ENCODE measurements around the gene VTI1A.
A peak's percentile ranks its signal among the peaks of the same experiment; 100 is the strongest.

The VTI1A gene

GRCh38 chr10:112678987-112679386, 232.0 kb downstream of the VTI1A start:
- CTCF ChIA-PET: interaction anchor here (1.1 kb wide), 1 partner anchor 706 kb away, joined by 3 read pairs; no protein-coding TSS in a partner anchor
- no peak overlapping the region for H3K4me3 Mint-ChIP-seq
- H3K36me3 Mint-ChIP-seq: peaks cover 2% of the 10 kb centered on the region
- no peaks in the 10 kb centered on the region for H3K9me3 Mint-ChIP-seq
- H3K27ac Mint-ChIP-seq: no peak overlapping the region
- H3K4me1 Mint-ChIP-seq: no peaks in the 10 kb centered on the region
- no peak for DNase-seq
- H3K27me3 Mint-ChIP-seq: no peaks in the 10 kb centered on the region

- H3K9me3 Mint-ChIP-seq: no peaks in the 10 kb centered on the region
- no peak overlapping the region for H3K4me3 Mint-ChIP-seq
- no peak overlapping the region for H3K27ac Mint-ChIP-seq
- no peak for DNase-seq
- H3K36me3 Mint-ChIP-seq: peaks cover 2% of the 10 kb centered on the region
- no peaks in the 10 kb centered on the region for H3K4me1 Mint-ChIP-seq
- CTCF ChIA-PET: interaction anchor here (1.1 kb wide), 1 partner anchor 706 kb away, joined by 3 read pairs; no protein-coding TSS in a partner anchor
- no peaks in the 10 kb centered on the region for H3K27me3 Mint-ChIP-seq
These were observed 232.4 kb downstream of the VTI1A start for GRCh38 chr10:112679392-112679791.

GRCh38 chr10:112680586-112680985, 233.6 kb downstream of the VTI1A start:
- H3K27ac Mint-ChIP-seq: no peak overlapping the region
- H3K9me3 Mint-ChIP-seq: no peaks in the 10 kb centered on the region
- no peaks in the 10 kb centered on the region for H3K27me3 Mint-ChIP-seq
- no peaks in the 10 kb centered on the region for H3K4me1 Mint-ChIP-seq
- no peak overlapping the region for H3K4me3 Mint-ChIP-seq
- DNase-seq: no peak
- CTCF ChIA-PET: no interaction called here
- peaks cover 2% of the 10 kb centered on the region for H3K36me3 Mint-ChIP-seq

GRCh38 chr10:112687647-112688046, 240.6 kb downstream of the VTI1A start:
- Mint-ChIP-seq H3K27ac (no peak overlapping the region), H3K4me3 (no peak overlapping the region), H3K36me3 (peaks cover 2% of the 10 kb centered on the region), H3K27me3 (no peaks in the 10 kb centered on the region), H3K9me3 (no peaks in the 10 kb centered on the region), H3K4me1 (no peaks in the 10 kb centered on the region)
- CTCF ChIA-PET: no interaction called here
- DNase-seq: no peak

GRCh38 chr10:112689327-112690072, 242.5 kb downstream of the VTI1A start:
- Mint-ChIP-seq H3K4me3 (no peak overlapping the region), H3K4me1 (no peaks in the 10 kb centered on the region), H3K9me3 (no peaks in the 10 kb centered on the region), H3K27me3 (no peaks in the 10 kb centered on the region), H3K36me3 (peaks cover 2% of the 10 kb centered on the region), H3K27ac (no peak overlapping the region)
- CTCF ChIA-PET: no interaction called here
- DNase-seq: no peak

DNA sequence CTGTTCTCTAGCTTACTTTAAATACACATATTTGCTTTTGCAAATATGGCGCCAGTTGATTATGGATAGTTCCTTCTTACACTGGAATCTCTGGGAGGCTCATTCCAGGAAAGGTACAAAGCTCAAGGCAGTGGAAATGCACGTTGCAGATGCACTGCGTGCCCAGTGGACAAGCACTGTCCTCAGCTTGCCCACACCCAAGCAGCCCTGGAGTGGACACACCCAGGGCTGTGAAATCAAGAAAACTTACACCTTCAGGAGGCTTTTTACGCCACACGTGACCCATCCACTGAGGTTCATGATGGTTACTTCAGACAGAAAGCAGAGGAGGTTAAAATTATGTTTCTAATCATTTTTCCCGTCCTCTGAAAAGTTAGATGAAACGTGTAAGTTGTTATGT, 248.5 kb downstream of the VTI1A start:
- Mint-ChIP-seq H3K27ac (no peak overlapping the region), H3K27me3 (no peaks in the 10 kb centered on the region), H3K9me3 (no peaks in the 10 kb centered on the region), H3K4me1 (no peaks in the 10 kb centered on the region), H3K36me3 (peaks cover 2% of the 10 kb centered on the region), H3K4me3 (no peak overlapping the region)
- CTCF ChIA-PET: no interaction called here
- no peak for DNase-seq

GRCh38 chr10:112696592-112696991, 249.6 kb downstream of the VTI1A start:
- no peak for DNase-seq
- H3K4me3 Mint-ChIP-seq: no peak overlapping the region
- H3K36me3 Mint-ChIP-seq: peaks cover 2% of the 10 kb centered on the region
- H3K27ac Mint-ChIP-seq: no peak overlapping the region
- CTCF ChIA-PET: interaction anchor here (0.9 kb wide), 1 partner anchor 9 kb away, joined by 3 read pairs; no protein-coding TSS in a partner anchor
- H3K27me3 Mint-ChIP-seq: no peaks in the 10 kb centered on the region
- no peaks in the 10 kb centered on the region for H3K9me3 Mint-ChIP-seq
- no peaks in the 10 kb centered on the region for H3K4me1 Mint-ChIP-seq

DNA sequence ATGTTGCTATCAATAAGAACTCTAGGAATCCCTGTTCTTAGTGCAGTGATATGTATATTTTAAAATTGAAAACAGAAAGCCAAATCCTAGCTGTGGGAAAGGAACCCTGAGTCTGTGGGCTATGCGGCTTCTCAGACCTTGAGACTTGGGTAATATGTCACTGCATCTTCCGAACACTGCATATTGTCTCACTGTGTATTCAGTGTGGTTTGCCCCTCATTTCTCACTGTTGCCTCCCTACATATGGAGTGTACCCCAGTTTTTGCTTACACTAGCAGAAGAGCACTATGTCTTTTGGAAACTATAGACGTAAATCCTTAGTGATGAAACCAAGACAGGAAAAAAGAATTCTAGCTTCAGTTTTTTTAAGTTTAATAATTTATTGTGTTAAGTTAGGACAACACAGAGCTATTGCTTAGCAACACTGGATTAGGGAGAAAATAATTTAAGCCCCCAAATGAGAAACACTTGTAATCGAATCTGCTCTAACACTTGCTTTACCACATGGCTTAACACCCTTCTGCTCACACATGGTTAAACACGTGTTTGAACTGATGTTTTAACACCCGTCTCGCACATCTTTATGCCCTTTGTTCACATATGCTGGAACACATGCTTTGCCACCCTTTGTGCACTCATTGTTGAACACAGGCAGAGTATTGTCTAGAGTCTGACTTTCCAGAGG, 251.3 kb downstream of the VTI1A start:
- Mint-ChIP-seq H3K36me3 (peaks cover 2% of the 10 kb centered on the region), H3K4me1 (no peaks in the 10 kb centered on the region), H3K9me3 (no peaks in the 10 kb centered on the region), H3K27me3 (no peaks in the 10 kb centered on the region), H3K27ac (no peak overlapping the region), H3K4me3 (no peak overlapping the region)
- no peak for DNase-seq
- CTCF ChIA-PET: no interaction called here

DNA sequence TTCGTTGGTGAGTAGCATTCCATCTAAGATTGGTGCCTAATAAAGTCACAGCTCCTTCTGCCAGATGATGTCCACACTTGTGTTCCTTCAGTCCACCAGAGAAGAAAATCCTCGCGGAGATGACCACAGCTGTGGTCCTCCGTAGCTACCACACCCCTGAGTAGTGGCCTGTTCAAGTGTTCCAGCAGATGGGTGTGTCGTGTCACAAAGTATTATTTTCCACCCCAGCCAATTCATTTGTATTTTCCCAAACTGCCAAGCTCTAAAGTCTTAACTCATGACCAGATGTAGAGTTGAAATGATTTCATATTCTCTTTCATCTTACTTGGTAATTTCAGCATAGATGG, 251.8 kb downstream of the VTI1A start:
- no peak overlapping the region for H3K4me3 Mint-ChIP-seq
- no peak for DNase-seq
- no peak overlapping the region for H3K27ac Mint-ChIP-seq
- no peaks in the 10 kb centered on the region for H3K27me3 Mint-ChIP-seq
- CTCF ChIA-PET: no interaction called here
- H3K36me3 Mint-ChIP-seq: peaks cover 2% of the 10 kb centered on the region
- no peaks in the 10 kb centered on the region for H3K4me1 Mint-ChIP-seq
- H3K9me3 Mint-ChIP-seq: no peaks in the 10 kb centered on the region

DNA sequence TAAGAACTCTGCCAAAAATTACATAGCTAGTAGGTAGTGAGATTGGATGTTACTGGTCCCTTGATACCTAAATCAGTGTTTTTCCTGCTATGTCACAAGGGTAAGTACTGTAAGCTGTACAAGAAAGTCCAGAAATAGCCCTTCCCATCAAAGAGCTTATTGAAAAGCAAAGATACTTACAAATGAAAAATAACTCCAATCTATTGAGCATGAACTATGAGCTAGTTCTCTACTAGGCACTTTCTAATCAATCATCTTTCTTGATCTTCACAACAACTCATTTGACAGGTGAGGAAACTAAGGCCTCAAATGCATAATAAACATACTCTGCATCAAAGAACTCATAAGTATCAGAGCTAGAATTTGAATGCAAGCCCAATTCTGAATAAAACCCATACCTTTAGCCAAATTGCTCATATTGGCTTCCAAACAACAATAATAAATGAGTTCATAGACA, 253.2 kb downstream of the VTI1A start:
- no peaks in the 10 kb centered on the region for H3K27me3 Mint-ChIP-seq
- no peak overlapping the region for H3K4me3 Mint-ChIP-seq
- no peaks in the 10 kb centered on the region for H3K4me1 Mint-ChIP-seq
- H3K9me3 Mint-ChIP-seq: no peaks in the 10 kb centered on the region
- H3K27ac Mint-ChIP-seq: no peak overlapping the region
- DNase-seq: no peak
- CTCF ChIA-PET: no interaction called here
- peaks cover 2% of the 10 kb centered on the region for H3K36me3 Mint-ChIP-seq

- Mint-ChIP-seq H3K4me1 (peaks cover 5% of the 10 kb centered on the region), H3K27me3 (no peaks in the 10 kb centered on the region), H3K36me3 (peaks cover 2% of the 10 kb centered on the region), H3K27ac (no peak overlapping the region), H3K4me3 (no peak overlapping the region), H3K9me3 (no peaks in the 10 kb centered on the region)
- no peak for DNase-seq
- CTCF ChIA-PET: no interaction called here
These were observed 254.3 kb downstream of the VTI1A start for GRCh38 chr10:112701211-112701877.

DNA sequence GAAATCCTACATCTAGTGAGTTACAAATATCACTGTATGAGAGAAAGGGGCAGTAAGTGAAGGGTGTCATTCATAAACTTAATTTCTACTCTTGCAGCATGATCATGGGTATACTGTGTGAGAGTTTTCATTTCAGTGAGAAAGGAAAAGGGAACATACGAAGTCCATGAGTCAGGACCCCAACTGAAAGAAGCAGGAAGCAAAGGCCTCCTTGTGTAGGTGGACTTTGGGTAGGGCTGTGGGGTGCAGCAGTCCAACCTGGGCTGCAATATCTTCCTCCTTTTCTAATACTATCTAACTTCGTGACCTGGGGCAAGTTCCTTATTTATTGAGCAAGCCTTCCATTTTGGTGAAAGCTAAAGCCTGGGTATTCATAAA, 254.9 kb downstream of the VTI1A start:
- Mint-ChIP-seq H3K4me1 (peaks cover 9% of the 10 kb centered on the region), H3K9me3 (no peaks in the 10 kb centered on the region), H3K27me3 (no peaks in the 10 kb centered on the region), H3K4me3 (no peak overlapping the region), H3K36me3 (peaks cover 2% of the 10 kb centered on the region), H3K27ac (no peak overlapping the region)
- no peak for DNase-seq
- CTCF ChIA-PET: no interaction called here

- no peak overlapping the region for H3K4me3 Mint-ChIP-seq
- peaks cover 9% of the 10 kb centered on the region for H3K4me1 Mint-ChIP-seq
- no peaks in the 10 kb centered on the region for H3K9me3 Mint-ChIP-seq
- no peaks in the 10 kb centered on the region for H3K36me3 Mint-ChIP-seq
- DNase-seq: peak; percentile 32
- CTCF ChIA-PET: interaction anchor here (1.2 kb wide), 1 partner anchor 14 kb away, joined by 4 read pairs; no protein-coding TSS in a partner anchor
- no peak overlapping the region for H3K27ac Mint-ChIP-seq
- no peaks in the 10 kb centered on the region for H3K27me3 Mint-ChIP-seq
These were observed 259.6 kb downstream of the VTI1A start for GRCh38 chr10:112706577-112706976.

DNA sequence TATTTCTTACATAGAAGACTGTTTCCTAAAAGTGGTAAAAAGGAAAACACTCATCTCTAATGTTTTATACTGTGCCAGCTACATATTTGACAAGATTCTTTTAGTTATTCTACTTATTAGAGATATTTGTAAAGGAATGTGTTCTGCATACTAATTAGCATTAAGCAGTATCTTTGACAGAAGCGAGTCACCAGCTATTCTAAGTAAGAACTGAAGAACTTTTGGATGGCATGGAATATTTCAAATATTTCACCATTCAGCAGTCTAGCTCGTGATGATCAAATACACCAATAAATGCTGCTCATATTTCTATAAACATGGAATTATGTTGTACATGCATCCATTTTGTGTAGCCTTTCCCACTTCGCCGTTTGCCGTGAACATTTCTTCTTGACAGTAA, 261.4 kb downstream of the VTI1A start:
- Mint-ChIP-seq H3K27ac (no peak overlapping the region), H3K27me3 (no peaks in the 10 kb centered on the region), H3K4me1 (peaks cover 9% of the 10 kb centered on the region), H3K36me3 (no peaks in the 10 kb centered on the region), H3K4me3 (no peak overlapping the region), H3K9me3 (no peaks in the 10 kb centered on the region)
- DNase-seq: no peak
- CTCF ChIA-PET: no interaction called here

DNA sequence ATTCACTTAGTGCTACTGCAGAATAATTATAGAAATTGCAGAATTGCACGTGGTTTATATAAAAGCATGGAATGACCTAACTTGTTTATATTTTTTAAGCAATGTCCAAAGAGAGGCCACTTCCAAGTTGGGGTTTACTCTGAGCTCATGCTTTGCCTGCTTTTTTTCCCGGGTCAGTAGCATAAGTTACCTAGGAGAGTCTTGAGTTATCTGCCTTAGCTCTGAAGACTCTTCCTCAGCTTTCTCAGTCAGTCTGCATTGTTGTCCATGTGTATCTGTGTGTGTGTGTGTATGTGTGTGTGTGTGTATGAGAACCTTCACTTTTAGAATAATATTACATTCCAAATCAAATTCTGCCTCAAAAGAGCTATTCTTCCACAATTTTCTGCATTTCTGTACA, 263.5 kb downstream of the VTI1A start:
- H3K27ac Mint-ChIP-seq: no peak overlapping the region
- H3K9me3 Mint-ChIP-seq: no peaks in the 10 kb centered on the region
- no peak overlapping the region for H3K4me3 Mint-ChIP-seq
- no peak for DNase-seq
- no peaks in the 10 kb centered on the region for H3K27me3 Mint-ChIP-seq
- peaks cover 1% of the 10 kb centered on the region for H3K36me3 Mint-ChIP-seq
- CTCF ChIA-PET: no interaction called here
- peaks cover 9% of the 10 kb centered on the region for H3K4me1 Mint-ChIP-seq
